Loucy (cell line): ENCODE results near the gene SRRM4.

Experiments
- H2AFZ ChIP-seq: fragments of 200-600 bp; sonication (generic); 2 replicates; pipeline ENCODE4 v1.6.0; 2016; ENCODE audit warnings: antibody characterized with exemption, mild to moderate bottlenecking, low read length, moderate library complexity
- H3F3A ChIP-seq: fragments of 200-600 bp; 2 replicates; pipeline ENCODE4 v1.6.0; 2016; ENCODE audit warnings: antibody characterized with exemption, low read depth, mild to moderate bottlenecking
- H3K27me3 ChIP-seq: fragments of 200-600 bp; sonication (generic); 2 replicates; pipeline ENCODE4 v1.6.1; 2014; ENCODE audit warnings: low read length, mild to moderate bottlenecking; ENCODE audit not compliant: insufficient read depth, poor library complexity, severe bottlenecking
- H3K36me3 ChIP-seq: fragments of 200-600 bp; sonication (generic); 2 replicates; pipeline ENCODE4 v1.6.1; 2016; ENCODE audit warnings: low read length; ENCODE audit not compliant: insufficient read depth
- H3K4me1 ChIP-seq: fragments of 200-600 bp; sonication (generic); 2 replicates; pipeline ENCODE4 v1.5.1; 2014; ENCODE audit warnings: low read length, mild to moderate bottlenecking; ENCODE audit not compliant: insufficient read depth, poor library complexity, severe bottlenecking
- H3K4me2 ChIP-seq: fragments of 200-600 bp; sonication (generic); 2 replicates; pipeline ENCODE4 v1.6.0; 2014; ENCODE audit warnings: antibody characterized with exemption, low read length, low read depth, mild to moderate bottlenecking; ENCODE audit not compliant: poor library complexity, severe bottlenecking
- H3K4me3 ChIP-seq: fragments of 200-600 bp; sonication (generic); 2 replicates; pipeline ENCODE4 v1.5.1; 2014; ENCODE audit warnings: low read length, mild to moderate bottlenecking, mixed read lengths; ENCODE audit not compliant: poor library complexity, severe bottlenecking
- H3K79me2 ChIP-seq: fragments of 200-600 bp; sonication (generic); 2 replicates; pipeline ENCODE4 v1.6.1; 2014; ENCODE audit warnings: low read length; ENCODE audit not compliant: insufficient read depth
- H3K9ac ChIP-seq: fragments of 200-600 bp; sonication (generic); 2 replicates; pipeline ENCODE4 v1.6.0; 2014; ENCODE audit warnings: mild to moderate bottlenecking, low read depth, low read length, moderate library complexity; ENCODE audit not compliant: poor library complexity, severe bottlenecking
- H3K9me2 ChIP-seq: fragments of 200-600 bp; sonication (generic); replicated peaks from 2 replicates; pipeline ENCODE4 v1.6.1; 2016; ENCODE audit warnings: low read depth, low read length, mixed read lengths
- H3K9me3 ChIP-seq: fragments of 200-600 bp; sonication (generic); 2 replicates; pipeline ENCODE4 v1.6.1; 2014; ENCODE audit warnings: mild to moderate bottlenecking, antibody characterized with exemption, low read length, low read depth; ENCODE audit not compliant: insufficient read depth
- H4K20me1 ChIP-seq: fragments of 200-600 bp; sonication (generic); 2 replicates; pipeline ENCODE4 v1.6.0; 2014; ENCODE audit warnings: antibody characterized with exemption, low read length, mild to moderate bottlenecking; ENCODE audit not compliant: insufficient read depth, poor library complexity, severe bottlenecking
- CTCF ChIP-seq: fragments of 200-600 bp; sonication (generic); conservative IDR thresholded peaks from 2 replicates; pipeline ENCODE4 v1.5.1; 2014; ENCODE audit warnings: mild to moderate bottlenecking, antibody characterized with exemption, low read length
- EZH2phosphoT487 ChIP-seq: fragments of 200-600 bp; IDR thresholded peaks from 2 replicates; pipeline ENCODE4 v1.6.1; 2018; ENCODE audit warnings: antibody characterized with exemption, mild to moderate bottlenecking, moderate library complexity, borderline replicate concordance

The SRRM4 gene

GRCh38 chr12:119147847-119148448 is 166.6 kb downstream of the SRRM4 start:
- no peak overlapping the region for H3K4me3 ChIP-seq
- no peak for TF ChIP-seq CTCF
- no peak for TF ChIP-seq EZH2phosphoT487
- no peaks in the 10 kb centered on the region for H3K9me2 ChIP-seq
- no peaks in the 10 kb centered on the region for H4K20me1 ChIP-seq
- no peaks in the 10 kb centered on the region for H3K79me2 ChIP-seq
- no peaks in the 10 kb centered on the region; the same call in 1 of the 2 replicates for H3K9me3 ChIP-seq
- H3K4me2 ChIP-seq, result no peak overlapping the region
- H3K27me3 ChIP-seq, result no peaks in the 10 kb centered on the region
- H3K9ac ChIP-seq, result no peak overlapping the region
- H3K4me1 ChIP-seq, result no peaks in the 10 kb centered on the region
- no peaks in the 10 kb centered on the region for H3F3A ChIP-seq
- H3K36me3 ChIP-seq, result no peaks in the 10 kb centered on the region
- H2AFZ ChIP-seq, result no peak overlapping the region

- Histone ChIP-seq H3K27me3 (no peaks in the 10 kb centered on the region), H3K4me1 (no peaks in the 10 kb centered on the region), H2AFZ (no peak overlapping the region), H3K9me3 (no peaks in the 10 kb centered on the region; the same call in 1 of the 2 replicates), H3F3A (no peaks in the 10 kb centered on the region), H3K4me3 (no peak overlapping the region), H4K20me1 (no peaks in the 10 kb centered on the region), H3K9me2 (no peaks in the 10 kb centered on the region), H3K9ac (no peak overlapping the region), H3K36me3 (no peaks in the 10 kb centered on the region), H3K4me2 (no peak overlapping the region), H3K79me2 (no peaks in the 10 kb centered on the region)
- TF ChIP-seq CTCF (no peak), EZH2phosphoT487 (no peak)
Measured at GRCh38 chr12:119149270-119149669, 167.9 kb downstream of the SRRM4 start.

- TF ChIP-seq EZH2phosphoT487 (no peak), CTCF (no peak)
- no peaks in the 10 kb centered on the region for H3K27me3 ChIP-seq
- H3K9me2 ChIP-seq, result no peaks in the 10 kb centered on the region
- H3K9ac ChIP-seq, result no peak overlapping the region
- H3K79me2 ChIP-seq, result no peaks in the 10 kb centered on the region
- no peaks in the 10 kb centered on the region for H3K4me1 ChIP-seq
- no peaks in the 10 kb centered on the region for H3K36me3 ChIP-seq
- no peaks in the 10 kb centered on the region for H3F3A ChIP-seq
- H3K9me3 ChIP-seq, result no peaks in the 10 kb centered on the region; the same call in 1 of the 2 replicates
- H4K20me1 ChIP-seq, result no peaks in the 10 kb centered on the region
- no peak overlapping the region for H3K4me2 ChIP-seq
- H2AFZ ChIP-seq, result no peak overlapping the region
- no peak overlapping the region for H3K4me3 ChIP-seq
Measured at GRCh38 chr12:119151445-119152026, 170.2 kb downstream of the SRRM4 start.
